ENCODE results near the gene BBOX1. TPM values are rescaled to one million over a fixed set of nuclear protein-coding genes. Genes with fewer than 3 reads are reported as not detected.

BBOX1 gene
- total RNA-seq, 4 donors from 2014 or later, result 13.3 to 45.1 (median 28.5) TPM

DNA sequence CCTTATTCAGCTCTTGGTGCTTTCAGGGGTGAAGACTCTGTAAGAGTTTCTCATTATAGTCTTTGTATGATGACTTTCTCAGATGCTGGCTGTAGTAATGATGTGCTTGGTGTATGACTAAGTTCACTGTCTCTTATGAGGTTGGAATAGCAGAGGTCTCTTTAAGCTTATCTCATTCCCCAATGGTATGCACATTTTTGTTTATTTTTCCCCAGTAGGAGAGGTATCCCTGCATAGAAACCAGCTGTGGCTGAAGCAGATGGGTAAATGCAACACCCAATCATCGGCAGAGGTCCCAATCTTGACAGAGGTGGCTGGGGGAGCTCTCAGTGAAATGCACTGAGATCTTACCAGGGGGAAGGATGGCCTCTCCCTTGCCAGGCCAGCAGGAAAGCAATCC, 34.6 kb downstream of the BBOX1 start:
- no peaks in the 10 kb centered on the region for H3K9me3 ChIP-seq
- H3K4me3 ChIP-seq (replicated peaks in 1 of 3), result no peak overlapping the region
- 47 to 58% methylated on average over 1 of the region's 1 CpG for WGBS, 2 donors
- no peaks in the 10 kb centered on the region for H3K27me3 ChIP-seq
- intact Hi-C loops (cut with DNase I), result no loop called here
- no peaks in the 10 kb centered on the region for H3K4me1 ChIP-seq
- DNase-seq, result no peak
- H3K27ac ChIP-seq, result no peak overlapping the region
- H3K36me3 ChIP-seq, result no peaks in the 10 kb centered on the region
- TF ChIP-seq POLR2A (IDR thresholded peaks at IDR 0.05), result no peak
- TF ChIP-seq, protein P1, sequence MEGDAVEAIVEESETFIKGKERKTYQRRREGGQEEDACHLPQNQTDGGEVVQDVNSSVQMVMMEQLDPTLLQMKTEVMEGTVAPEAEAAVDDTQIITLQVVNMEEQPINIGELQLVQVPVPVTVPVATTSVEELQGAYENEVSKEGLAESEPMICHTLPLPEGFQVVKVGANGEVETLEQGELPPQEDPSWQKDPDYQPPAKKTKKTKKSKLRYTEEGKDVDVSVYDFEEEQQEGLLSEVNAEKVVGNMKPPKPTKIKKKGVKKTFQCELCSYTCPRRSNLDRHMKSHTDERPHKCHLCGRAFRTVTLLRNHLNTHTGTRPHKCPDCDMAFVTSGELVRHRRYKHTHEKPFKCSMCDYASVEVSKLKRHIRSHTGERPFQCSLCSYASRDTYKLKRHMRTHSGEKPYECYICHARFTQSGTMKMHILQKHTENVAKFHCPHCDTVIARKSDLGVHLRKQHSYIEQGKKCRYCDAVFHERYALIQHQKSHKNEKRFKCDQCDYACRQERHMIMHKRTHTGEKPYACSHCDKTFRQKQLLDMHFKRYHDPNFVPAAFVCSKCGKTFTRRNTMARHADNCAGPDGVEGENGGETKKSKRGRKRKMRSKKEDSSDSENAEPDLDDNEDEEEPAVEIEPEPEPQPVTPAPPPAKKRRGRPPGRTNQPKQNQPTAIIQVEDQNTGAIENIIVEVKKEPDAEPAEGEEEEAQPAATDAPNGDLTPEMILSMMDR (IDR thresholded peaks at IDR 0.05), result no peak

DNA sequence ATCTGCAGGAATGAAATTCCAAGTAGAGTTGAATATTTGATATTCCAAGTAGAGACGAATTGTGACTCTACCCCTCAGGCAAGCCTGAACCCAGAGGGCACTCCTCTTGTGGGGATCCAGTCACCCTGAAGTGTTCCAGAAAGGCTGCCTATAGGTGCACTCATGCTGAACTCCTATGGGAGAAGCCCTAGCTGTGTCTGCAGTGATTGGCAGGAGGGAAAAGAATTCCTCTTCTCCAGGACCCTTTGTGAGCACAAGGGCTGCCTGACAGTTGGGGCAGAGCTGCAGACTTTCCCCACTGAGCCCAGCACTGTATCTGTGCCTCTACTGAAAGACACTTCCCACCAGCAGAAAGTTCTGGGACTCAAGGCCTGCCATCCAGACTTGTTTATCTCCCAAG, 35.0 kb downstream of the BBOX1 start:
- no peaks in the 10 kb centered on the region for H3K9me3 ChIP-seq
- no peak overlapping the region for H3K4me3 ChIP-seq (replicated peaks in 1 of 3)
- no peaks in the 10 kb centered on the region for H3K27me3 ChIP-seq
- no peak overlapping the region for H3K27ac ChIP-seq
- TF ChIP-seq, protein P1 (IDR thresholded peaks at IDR 0.05), result no peak
- TF ChIP-seq POLR2A (IDR thresholded peaks at IDR 0.05), result no peak
- no peaks in the 10 kb centered on the region for H3K36me3 ChIP-seq
- 50 to 77% methylated on average over 1 of the region's 1 CpG for WGBS, 2 donors
- DNase-seq, result no peak
- intact Hi-C loops (cut with DNase I), result no loop called here
- no peaks in the 10 kb centered on the region for H3K4me1 ChIP-seq

DNA sequence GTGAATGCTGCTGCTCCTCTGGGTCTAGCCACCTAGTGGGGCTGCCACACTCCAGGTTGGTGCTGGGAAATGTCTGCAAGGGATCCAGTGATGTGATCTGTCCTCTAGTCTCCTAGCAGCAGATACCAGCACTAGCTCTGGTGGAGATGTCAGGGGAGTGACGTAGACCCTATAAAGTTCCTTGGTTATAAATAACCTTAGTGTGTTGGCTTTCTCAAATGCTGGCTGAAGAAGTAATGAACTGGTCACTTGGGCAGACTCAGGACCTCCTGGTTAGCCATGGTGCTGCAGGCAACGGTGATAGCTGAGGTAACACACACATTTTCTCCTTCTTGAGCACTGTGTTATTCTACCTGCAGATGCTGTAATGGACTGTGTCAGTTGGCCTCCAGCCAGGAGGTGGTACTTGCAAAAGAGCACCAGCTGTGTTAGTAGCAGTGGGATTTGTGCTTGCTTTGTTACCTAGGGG, 35.5 kb downstream of the BBOX1 start:
- no peak overlapping the region for H3K27ac ChIP-seq
- DNase-seq, result peak; percentile 56 to 73
- no peaks in the 10 kb centered on the region for H3K27me3 ChIP-seq
- H3K36me3 ChIP-seq, result no peaks in the 10 kb centered on the region
- 56 to 63% methylated on average over 2 of the region's 2 CpGs for whole genome bisulfite sequencing, 2 donors
- no peak overlapping the region for H3K4me3 ChIP-seq (replicated peaks in 1 of 3)
- intact Hi-C loops (cut with DNase I), result no loop called here
- no peaks in the 10 kb centered on the region for H3K9me3 ChIP-seq
- no peak for TF ChIP-seq POLR2A (IDR thresholded peaks at IDR 0.05)
- no peaks in the 10 kb centered on the region for H3K4me1 ChIP-seq

DNA sequence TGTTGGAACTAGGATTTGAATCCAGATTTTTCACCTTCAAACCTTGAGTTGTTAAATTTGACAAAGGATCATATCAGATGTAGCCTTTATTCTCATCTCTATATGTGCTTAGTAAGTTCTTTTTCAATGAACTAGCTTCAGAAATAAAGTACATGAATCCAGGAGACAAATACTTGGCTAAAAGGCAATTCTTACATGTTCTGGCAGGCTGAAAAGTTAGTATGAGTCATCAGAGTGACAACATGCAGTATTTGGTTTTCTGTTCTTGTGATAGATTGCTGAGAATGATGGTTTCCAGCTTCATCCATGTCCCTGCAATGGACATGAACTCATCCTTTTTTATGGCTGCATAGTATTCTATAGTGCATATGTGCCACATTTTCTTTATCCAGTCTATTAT, 40.4 kb downstream of the BBOX1 start:
- Histone ChIP-seq H3K27ac (no peak overlapping the region), H3K4me1 (peaks cover 0 to 13% of the 10 kb centered on the region in 2 donors), H3K27me3 (no peaks in the 10 kb centered on the region), H3K36me3 (no peaks in the 10 kb centered on the region), H3K9me3 (no peaks in the 10 kb centered on the region), H3K4me3 (replicated peaks in 1 of 3) (no peak overlapping the region)
- TF ChIP-seq, protein P1 (IDR thresholded peaks at IDR 0.05), result no peak
- TF ChIP-seq POLR2A (IDR thresholded peaks at IDR 0.05), result no peak
- intact Hi-C loops (cut with DNase I), result no loop called here
- DNase-seq, result no peak

DNA sequence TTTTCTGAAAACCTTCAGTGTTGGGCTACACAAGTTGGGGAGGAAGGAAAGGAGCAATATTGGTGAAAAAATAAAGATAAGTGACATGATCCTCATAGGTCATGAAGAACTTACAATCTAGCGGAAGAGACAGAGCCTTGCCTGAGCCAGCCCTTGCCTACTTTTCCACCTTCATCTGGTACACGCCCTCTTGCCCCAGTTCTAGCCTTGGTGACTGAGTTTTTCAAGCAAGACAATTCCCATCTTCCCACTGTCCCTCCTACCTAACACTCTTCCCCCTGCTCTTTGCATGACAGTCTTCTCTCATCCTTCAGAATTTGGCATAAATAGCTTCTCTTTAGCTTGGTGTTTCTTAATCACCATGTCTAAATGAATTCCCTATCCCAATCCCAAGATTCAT, 42.6 kb downstream of the BBOX1 start:
- no peaks in the 10 kb centered on the region for H3K36me3 ChIP-seq
- no peak for DNase-seq
- H3K4me1 ChIP-seq, result peaks cover 11 to 20% of the 10 kb centered on the region in 2 donors
- no peaks in the 10 kb centered on the region for H3K9me3 ChIP-seq
- 90 to 92% methylated on average over 2 of the region's 2 CpGs for WGBS, 2 donors
- intact Hi-C loops (cut with DNase I), result no loop called here
- no peak overlapping the region for H3K4me3 ChIP-seq (replicated peaks in 1 of 3)
- no peak overlapping the region for H3K27ac ChIP-seq
- H3K27me3 ChIP-seq, result no peaks in the 10 kb centered on the region
- TF ChIP-seq POLR2A (IDR thresholded peaks at IDR 0.05), result no peak
- TF ChIP-seq, protein P1 (IDR thresholded peaks at IDR 0.05), result no peak

DNA sequence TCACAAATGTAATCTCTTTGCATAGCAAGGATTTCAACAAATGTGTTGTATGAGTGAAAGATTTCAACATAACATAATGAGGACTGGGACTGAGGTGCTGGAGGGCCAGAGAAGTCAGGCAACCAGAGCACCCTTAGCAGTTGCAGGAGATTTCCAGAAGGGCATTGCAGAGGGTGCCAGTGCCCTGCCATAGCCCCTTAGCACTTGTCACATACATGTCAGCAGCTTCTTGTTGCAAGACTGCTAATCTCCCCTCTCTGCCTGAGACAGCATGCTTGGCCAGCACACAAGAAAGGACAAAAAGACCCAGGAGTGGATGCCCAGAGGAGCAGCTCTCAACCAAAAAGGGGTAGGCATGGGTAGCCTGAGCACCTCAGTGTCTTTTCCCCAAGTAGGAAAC, 43.2 kb downstream of the BBOX1 start:
- Histone ChIP-seq H3K4me1 (peaks cover 14 to 23% of the 10 kb centered on the region in 2 donors), H3K27ac (no peak overlapping the region), H3K36me3 (no peaks in the 10 kb centered on the region), H3K27me3 (no peaks in the 10 kb centered on the region), H3K4me3 (replicated peaks in 1 of 3) (no peak overlapping the region), H3K9me3 (no peaks in the 10 kb centered on the region)
- no peak for TF ChIP-seq POLR2A (IDR thresholded peaks at IDR 0.05)
- TF ChIP-seq, protein P1 (IDR thresholded peaks at IDR 0.05), result no peak
- intact Hi-C loops (cut with DNase I), result no loop called here
- no peak for DNase-seq

Data from thyroid gland (tissue), 4 donors.